ENCODE data around the gene TRAF3IP1.
A peak's percentile ranks its signal among the peaks of the same experiment; 100 is the strongest.

The TRAF3IP1 gene

DNA sequence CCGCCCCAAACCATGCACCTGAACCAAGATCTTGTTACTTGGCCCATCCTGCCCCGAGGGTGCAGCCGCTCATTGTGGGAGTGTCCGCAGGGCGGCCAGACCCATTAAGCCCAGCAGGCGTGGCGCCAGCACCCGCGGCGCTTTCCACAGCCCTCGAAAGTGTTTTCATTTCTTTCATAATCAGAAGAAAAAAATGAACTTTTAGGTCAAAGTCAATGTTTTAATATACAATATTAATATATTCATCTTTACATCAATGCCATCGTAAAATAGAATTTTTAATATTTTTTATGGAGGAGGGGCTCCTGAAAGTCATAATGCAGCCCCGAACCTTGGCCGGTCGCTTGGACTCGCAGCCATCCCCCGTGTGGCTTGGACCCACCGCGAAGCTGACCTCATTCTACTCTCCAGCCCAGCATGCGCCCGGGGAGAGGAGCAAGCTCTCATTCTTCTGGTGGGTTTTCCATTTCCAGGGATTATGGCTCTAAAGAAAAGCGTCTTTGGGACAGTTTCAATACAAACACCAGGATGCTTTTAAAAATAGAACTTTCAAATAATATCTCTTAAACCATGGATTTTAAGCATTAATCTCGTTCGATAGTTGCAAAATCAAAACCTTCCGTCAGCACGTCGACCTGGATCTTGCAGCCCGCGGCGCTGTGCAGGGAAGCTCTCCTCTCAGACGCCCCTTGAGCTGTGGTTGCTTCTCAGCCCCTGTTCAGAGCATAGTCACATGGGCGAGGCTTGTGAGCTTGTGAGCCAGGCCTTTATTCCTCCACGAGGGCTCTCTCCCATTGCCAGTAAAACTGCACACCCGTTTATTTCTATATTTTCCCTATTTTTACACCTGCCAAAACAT lies 89.3 kb downstream of the TRAF3IP1 start:
- peak overlapping the region; percentile 11 for H3K4me3 ChIP-seq
- TF ChIP-seq, protein P1, sequence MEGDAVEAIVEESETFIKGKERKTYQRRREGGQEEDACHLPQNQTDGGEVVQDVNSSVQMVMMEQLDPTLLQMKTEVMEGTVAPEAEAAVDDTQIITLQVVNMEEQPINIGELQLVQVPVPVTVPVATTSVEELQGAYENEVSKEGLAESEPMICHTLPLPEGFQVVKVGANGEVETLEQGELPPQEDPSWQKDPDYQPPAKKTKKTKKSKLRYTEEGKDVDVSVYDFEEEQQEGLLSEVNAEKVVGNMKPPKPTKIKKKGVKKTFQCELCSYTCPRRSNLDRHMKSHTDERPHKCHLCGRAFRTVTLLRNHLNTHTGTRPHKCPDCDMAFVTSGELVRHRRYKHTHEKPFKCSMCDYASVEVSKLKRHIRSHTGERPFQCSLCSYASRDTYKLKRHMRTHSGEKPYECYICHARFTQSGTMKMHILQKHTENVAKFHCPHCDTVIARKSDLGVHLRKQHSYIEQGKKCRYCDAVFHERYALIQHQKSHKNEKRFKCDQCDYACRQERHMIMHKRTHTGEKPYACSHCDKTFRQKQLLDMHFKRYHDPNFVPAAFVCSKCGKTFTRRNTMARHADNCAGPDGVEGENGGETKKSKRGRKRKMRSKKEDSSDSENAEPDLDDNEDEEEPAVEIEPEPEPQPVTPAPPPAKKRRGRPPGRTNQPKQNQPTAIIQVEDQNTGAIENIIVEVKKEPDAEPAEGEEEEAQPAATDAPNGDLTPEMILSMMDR (IDR thresholded peaks at IDR 0.05) = no peak
- H3K27ac ChIP-seq = peak overlapping the region; percentile 9 to 26
- DNase-seq (ENCODE audit: low spot score) = no peak

DNA sequence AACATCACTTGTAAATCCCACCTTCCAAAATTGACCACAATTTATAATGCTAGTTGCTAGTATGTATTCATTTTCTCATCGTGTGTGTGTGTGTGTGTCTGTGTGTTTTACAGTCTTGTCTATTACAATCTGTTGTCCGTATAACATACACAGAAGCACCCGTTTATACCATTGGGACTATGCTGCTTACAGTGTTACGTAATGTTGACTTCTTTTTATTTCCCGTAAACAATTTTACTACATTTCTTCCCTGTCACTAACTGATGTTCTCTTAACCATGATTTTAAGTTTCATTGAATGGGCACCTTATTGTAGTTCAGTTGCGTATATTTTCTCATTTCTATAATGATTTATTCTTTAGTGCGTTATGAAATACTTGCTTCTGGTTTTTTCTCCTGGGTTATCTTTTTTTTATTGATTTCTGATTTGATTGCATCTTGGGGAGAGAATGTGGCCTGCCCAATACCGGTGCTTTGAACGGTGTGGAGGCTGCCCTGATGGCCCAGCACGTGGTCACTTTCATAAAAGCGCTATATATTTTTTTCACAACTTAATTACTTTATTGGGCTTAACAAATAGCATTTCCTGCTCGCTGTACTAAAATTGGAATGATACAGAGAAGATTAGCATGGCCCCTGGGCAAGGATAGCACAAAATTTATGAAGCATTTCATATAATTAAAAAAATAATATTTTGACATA lies 91.9 kb downstream of the TRAF3IP1 start:
- no peak overlapping the region for H3K4me3 ChIP-seq

DNA sequence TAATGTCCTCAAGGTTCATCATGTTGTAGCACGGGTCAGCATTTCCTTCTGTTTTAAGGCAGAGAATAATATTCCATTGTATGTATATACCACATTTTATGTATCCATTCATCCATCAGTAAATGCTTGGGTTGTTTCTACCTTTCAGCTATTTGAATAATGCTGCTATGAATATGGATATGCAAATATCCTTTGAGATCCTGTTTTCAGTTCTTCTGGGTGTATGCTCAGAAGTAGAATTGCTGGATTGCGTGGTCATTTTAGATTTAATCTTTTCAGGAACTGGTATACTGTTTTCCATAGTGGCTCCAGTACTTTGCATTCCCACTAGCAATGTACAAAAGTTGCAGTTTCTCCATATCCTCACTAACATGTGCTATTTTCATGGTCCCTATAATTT lies 93.0 kb downstream of the TRAF3IP1 start:
- Histone ChIP-seq H3K4me3 (no peak overlapping the region), H3K27ac (no peak overlapping the region)
- TF ChIP-seq, protein P1 (IDR thresholded peaks at IDR 0.05) = no peak
- no peak for DNase-seq (ENCODE audit: low spot score)

More for the DNA sequence above, 91.9 kb downstream of the TRAF3IP1 start:
- H3K27ac ChIP-seq = no peak overlapping the region
- no peak for DNase-seq (ENCODE audit: low spot score)
- TF ChIP-seq, protein P1 (IDR thresholded peaks at IDR 0.05) = no peak

DNA sequence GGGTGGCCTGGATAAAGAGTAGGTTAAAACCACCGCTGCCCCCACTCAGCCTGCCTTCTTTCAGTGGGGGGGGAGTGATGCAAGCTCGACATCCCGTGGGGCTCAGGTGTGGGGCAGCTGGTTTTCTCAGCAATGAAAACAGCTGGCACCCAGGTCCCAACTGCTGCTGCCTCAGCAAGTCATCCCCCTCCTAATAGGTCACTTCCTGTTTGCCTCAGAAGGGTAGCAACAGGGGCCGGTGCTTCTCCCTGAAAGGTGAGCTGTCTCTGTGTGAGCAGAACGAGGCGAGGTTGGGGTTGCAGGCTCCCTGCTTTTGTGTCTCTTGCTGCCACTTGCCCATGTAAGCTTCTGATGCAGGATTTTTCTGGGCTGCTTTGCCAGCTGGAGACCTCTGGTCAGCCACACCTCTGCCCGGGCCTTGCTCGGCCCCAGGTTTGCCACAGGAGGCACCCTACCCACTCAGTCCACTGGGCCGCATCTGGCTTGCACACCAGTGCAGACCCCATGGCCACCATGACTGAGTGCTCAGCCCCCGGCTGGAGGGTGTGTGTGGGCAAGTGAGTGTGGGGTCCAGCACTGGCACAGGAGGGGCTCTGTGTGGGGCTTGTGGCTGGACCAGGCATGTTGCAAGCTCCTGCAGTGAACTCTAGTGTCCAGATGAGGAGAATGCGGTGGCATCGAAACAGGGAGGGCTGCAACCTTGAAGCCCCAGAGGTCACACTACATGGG lies 94.9 kb downstream of the TRAF3IP1 start:
- TF ChIP-seq, protein P1 (IDR thresholded peaks at IDR 0.05) = no peak
- DNase-seq (ENCODE audit: low spot score) = no peak
- no peak overlapping the region for H3K4me3 ChIP-seq
- no peak overlapping the region for H3K27ac ChIP-seq

DNA sequence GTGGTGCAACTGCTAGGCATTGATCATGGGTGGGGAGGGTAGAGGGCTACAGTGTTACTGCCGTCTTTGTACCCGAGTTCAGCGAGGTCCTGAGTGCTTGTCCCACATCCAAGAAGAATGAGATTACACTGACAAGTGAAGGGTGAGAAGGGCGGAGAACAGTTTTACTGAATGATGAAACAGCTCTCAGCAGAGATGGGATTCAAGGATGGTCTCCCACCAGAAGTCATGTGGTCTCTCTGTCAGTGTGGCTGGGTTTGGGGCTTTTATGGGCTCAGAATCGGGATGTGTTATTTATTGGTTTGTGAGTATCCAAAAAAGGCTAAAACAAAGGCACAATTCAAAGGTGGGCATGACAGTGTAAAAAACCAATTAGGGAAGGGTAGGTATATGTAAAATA lies 95.6 kb downstream of the TRAF3IP1 start:
- TF ChIP-seq, protein P1 (IDR thresholded peaks at IDR 0.05) = no peak
- no peak for DNase-seq (ENCODE audit: low spot score)
- Histone ChIP-seq H3K4me3 (no peak overlapping the region), H3K27ac (no peak overlapping the region)

DNA sequence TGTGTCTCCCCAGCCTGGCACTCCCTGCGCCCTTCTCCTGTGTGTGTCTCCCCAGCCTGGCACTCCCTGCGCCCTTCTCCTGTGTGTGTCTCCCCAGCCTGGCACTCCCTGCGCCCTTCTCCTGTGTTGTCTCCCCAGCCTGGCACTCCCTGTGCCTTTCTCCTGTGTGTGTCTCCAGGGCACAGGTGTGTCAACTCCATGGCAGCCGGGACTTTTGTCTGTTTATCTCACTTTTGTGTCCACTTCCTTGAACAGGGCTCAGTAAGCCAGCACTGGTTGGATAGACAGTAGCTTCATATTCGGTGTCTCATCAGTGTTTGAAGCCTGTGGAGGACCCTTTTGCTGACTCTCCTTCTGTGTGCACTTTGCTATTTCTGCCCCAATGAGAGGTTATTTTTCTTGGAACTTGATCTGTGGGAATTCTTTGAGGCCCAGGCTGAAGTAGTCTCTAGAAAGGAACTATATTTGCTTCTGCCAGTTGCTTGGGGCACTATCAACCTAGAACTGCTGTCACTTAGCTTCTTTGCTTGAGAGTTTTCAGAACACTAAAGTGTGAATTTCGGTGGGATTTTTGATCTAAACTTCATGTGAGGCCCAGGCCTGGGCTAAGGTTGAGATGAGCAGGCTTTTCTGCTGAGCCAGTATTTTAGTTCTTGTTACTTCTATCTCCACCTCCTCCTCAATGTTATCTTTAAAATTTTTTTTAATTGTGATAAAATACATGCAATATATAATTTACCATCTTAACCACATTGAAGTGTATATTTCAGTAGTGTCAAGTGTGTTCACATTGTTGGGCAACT lies 98.1 kb downstream of the TRAF3IP1 start:
- DNase-seq (ENCODE audit: low spot score) = no peak
- no peak overlapping the region for H3K27ac ChIP-seq
- no peak overlapping the region for H3K4me3 ChIP-seq
- TF ChIP-seq, protein P1 (IDR thresholded peaks at IDR 0.05) = no peak
